GM18870 (cell line): ENCODE data around the gene ANXA10.
"Not testable (repeated sequence)": the region's sequence is repeated elsewhere in the genome, so short reads cannot be mapped to it uniquely, and the experiment has no call there.

Source experiments
- ATAC-seq: cut with Tn5 transposase; IDR thresholded peaks from one replicate; pipeline ENCODE4 v1.9.1; 2021; ENCODE audit warnings: moderate library complexity; ENCODE audit not compliant: unreplicated experiment

Gene ANXA10

DNA sequence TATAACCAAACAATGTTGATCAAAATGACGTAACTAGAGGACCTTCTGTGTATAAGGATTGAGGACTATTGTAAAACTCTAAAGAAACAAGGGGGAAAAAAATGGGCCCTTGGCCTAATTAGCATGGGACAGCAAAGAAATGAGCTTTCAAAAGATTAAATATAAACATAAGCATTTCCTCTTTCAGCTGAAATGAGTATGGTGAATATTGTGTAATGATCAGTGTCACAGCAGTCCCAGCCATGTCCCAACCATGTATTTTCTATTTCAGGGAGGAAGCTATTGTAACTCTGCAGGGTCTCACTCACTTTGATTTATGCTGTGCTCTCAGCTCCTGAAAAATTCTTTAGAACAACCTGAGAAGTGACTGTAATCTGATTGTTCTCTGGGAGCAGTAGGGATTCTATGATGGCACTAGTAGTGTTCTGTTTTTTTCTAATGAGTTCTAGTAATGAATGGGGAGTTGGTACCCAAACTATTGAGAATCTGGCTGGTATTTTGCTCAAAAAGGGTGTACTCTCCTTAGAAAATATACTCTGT is 25.8 kb downstream of the ANXA10 start:
- no peak for ATAC-seq

DNA sequence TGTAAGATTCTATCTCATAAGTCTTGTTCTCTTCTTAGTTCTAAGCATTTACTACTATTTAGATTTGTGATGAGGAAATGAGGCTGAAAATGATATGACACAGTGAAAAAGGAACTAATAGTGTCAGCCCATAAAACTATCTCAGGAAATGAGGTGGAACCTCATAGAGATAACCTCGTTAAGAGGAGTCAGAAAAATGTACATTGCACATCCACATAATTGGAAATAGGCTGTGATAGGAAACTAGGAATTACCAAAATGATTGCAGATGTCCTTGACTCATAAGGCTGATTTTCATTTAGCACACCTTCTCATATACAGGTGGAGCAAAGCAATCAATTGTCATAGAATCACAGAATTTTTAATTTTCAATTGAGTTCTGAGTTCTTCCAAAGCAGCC is 26.8 kb downstream of the ANXA10 start:
- ATAC-seq, result no peak

- ATAC-seq, result no peak
These were observed 27.6 kb downstream of the ANXA10 start for GRCh38 chr4:168119890-168120289.

DNA sequence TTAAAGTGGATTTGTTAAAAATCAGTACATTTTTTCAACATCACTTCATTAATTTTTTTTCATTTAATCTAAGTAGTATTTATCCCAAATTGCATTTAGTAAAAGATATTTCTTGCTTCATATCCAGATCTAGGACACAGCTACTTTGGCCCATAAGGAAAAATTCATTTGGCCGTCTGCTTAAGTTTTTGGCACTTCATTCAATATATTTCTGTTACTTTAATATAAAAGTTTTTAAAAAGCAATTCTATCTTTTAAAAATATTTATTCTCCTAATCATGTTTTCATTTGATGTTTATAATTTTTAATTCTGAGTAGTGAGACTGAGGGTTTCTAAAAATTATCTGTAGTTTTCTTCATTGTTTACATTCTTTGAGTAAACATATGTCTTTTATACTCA is 28.5 kb downstream of the ANXA10 start:
- ATAC-seq, result no peak

DNA sequence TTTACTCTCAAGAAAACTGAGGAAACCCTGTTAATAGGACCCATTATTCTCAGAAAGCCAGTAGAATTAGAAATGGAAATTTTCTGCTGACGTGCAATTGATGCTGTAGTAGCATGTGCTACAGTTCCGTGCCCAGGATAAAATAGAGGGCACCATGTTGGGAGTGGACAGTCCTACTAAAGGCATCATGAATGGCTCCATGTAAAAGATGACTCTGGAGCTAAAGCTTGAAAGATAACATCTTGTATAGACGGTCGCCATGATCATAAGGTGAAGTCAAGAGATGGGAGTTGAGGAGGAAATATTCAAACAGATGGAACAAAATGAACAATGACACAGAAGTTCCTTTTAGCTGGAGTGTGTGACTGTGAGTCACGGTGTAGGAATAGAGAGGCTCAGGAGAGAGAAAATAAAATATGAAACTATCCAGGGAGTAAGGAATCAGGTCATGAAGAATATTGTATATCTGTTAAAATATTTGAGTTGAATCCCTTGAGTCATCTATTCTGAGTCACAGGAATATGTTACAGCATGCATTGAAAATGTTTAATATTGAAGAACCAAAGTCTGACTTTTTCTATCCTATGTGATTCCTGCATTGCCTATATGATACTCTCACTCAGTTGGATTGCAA is 31.8 kb downstream of the ANXA10 start:
- no peak for ATAC-seq

DNA sequence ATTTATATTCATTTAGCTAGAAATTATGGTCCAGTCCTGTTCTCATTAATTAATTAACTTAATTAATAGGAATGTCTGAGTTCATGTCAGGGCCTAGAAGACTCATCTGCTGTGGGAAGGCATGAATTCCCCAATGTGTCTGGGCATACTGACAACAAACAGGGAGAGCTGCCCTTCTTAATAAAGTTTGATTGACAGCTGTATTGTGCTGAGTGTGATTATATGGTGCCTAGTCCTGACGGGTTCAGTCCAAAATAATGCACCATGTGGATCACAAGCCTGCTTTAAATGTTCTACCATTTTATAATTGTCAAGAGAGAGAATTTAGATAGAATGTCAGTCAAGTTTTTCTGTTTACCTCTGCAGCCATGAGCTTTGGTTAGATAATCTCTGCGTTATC is 34.6 kb downstream of the ANXA10 start:
- no peak for ATAC-seq

GRCh38 chr4:168128601-168129000 is 36.3 kb downstream of the ANXA10 start:
- no peak for ATAC-seq

- no peak for ATAC-seq
These were observed 36.9 kb downstream of the ANXA10 start for GRCh38 chr4:168129046-168129772.

DNA sequence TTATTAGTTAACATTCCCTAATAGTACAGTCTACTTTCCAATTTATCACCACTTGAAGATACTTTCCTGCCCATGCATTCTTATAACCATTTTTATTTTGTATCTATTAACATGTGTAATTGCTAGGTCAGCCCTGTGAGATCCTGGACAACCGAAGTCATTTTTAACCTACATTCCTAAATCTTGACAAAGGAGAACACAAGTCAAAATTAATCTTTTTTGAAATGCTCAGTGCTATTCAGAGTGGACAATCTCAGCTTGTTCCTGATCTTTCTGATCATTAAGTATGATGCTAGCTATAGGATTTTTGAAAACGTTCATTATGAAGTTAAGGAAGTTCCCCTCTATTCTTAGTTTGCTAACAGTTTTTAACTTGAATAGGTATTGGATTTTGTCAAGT is 37.5 kb downstream of the ANXA10 start:
- ATAC-seq, result no peak

- ATAC-seq, result no peak
These were observed 38.9 kb downstream of the ANXA10 start for GRCh38 chr4:168131196-168131595.

DNA sequence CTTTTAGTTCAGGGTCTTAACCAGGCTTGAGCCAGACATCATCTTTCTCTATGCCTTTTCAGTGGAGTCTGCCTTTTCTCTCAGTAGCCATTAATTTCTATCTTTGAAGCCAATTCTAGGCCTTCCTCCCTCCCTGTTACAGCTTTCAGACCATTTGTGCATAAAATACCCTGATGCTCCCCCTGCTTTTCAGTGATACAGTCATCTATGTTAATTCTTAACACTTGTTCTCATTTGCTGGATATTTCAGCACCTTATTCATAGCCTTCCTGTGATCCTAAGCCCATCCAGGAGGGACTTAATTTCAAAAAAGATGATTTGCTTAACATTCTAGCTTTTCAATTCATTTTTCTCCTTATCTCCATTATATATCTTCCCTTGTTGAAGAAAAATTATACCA is 42.3 kb downstream of the ANXA10 start:
- no peak for ATAC-seq

DNA sequence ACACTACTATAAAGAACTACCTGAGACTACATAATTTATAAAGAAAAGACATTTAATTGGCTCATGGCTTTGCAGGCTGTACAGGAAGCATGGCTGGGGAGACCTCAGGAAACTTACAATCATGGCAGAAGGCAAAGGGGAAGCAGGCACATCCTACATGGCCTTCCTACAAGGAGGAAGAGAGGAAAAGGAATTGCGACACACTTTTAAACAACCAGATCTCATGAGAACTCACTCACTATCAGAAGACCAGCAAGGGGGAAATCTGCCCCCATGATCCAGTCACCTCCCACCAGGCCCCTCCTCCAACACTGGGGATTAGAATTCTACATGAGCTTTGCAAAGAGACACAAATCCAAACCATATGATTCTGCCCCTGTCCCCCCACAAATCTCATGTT is 43.5 kb downstream of the ANXA10 start:
- not testable (repeated sequence) for ATAC-seq

- not testable (repeated sequence) for ATAC-seq
These were observed 45.4 kb downstream of the ANXA10 start for GRCh38 chr4:168137695-168138094.

DNA sequence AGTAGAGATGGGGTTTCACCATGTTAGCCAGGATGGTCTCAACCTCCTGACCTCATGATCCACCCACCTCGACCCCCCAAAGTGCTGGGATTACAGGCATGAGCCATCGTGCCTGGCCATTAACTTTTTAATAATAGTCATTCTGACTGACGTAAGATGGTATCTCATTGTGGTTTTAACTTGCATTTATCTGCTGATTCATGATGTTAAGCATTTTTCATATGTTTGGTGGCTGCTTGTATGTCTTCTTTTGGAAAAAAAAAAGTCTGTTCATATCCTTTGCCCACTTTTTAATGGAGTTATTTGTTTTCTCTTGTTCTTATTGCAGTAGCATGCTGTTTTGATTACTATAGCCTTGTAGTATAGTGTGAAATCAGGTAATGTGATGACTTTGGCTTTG is 45.8 kb downstream of the ANXA10 start:
- no peak for ATAC-seq

DNA sequence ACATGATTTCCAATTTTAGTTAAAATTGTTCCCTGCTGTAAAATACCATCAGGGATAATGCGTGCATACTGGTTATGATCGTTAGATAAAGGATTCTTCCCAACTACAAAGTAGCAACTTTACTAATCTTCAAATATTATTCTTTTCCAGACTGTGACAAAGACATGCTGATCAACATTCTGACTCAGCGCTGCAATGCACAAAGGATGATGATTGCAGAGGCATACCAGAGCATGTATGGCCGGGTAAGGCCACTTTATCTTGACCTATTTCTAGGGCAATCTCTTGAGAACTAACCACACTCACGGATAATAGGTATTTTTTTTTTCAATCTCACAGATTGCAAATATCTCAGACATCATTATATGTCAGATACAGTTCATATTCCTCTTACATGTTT is 47.0 kb downstream of the ANXA10 start:
- no peak for ATAC-seq

DNA sequence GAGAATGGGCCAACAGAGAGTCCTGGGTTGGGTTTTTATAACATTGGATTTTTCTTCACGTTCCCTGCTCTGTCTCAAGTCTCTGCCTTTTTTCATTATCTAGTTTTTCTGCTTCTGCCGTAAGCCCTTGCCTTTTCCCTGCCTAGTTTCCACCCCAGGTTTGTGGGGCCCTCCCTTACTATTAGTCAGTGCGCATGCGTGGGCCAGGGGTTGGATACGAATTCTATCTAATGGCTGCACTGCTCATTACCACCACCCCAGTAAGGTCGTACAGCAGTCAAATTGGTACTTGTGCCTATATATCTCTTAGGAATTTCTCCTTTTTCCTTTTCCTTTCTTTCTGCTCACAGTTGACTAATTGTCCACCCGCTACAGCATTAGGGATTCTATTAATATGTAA is 49.4 kb downstream of the ANXA10 start:
- no peak for ATAC-seq

DNA sequence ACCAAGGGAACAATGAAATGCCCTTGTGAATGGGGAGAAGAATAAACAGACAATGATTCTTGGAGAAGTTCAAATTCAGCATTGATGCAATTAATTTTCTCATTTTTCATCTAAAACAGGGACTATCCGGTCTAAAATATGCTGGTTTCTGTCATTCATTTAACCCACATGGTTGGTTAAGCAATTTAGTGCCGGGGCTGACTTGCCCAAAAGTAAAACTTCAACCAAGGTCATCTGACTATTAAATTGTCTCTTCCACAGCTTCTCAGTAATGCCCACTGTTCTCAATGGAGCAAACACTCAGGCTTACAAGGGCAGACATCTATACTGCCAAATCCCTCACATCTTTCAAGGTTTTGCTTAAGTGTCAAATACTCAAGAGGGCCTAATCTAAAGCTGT is 51.3 kb downstream of the ANXA10 start:
- no peak for ATAC-seq

- no peak for ATAC-seq
These were observed 58.2 kb downstream of the ANXA10 start for GRCh38 chr4:168150420-168151050.

DNA sequence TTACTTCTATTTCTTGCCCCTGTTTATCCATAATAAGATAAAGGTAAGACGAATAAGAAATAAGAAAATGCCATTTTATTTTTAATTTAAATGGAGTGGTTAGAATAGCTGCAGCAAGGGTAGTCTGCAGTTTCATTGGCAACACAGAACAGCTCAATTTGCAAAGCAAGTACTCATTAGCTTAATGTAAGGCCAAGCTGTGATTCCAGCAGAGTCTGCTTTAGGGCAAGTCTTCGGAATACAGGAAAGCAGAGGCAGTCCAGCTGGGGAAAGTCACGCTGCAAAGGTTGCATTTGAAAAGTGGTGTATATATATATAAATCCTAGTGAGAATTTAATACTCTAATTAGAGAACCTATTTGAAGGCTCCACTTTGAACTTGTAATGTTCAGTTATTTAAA is 59.0 kb downstream of the ANXA10 start:
- no peak for ATAC-seq

GRCh38 chr4:168152837-168153500 is 60.6 kb downstream of the ANXA10 start:
- peak; percentile 45 for ATAC-seq

GRCh38 chr4:168153596-168154440 is 61.5 kb downstream of the ANXA10 start:
- peak; percentile 80 for ATAC-seq
